NCI-H345 treated with DMSO at 0.1 percent for 48 hours (cell line): ENCODE measurements around the gene PRR5.
A peak's percentile ranks its signal among the peaks of the same experiment; 100 is the strongest.

Source experiments
- DNase-seq: peaks from one replicate; lab custom pipeline; 2025; ENCODE audit not compliant: unreplicated experiment; lab: John Stamatoyannopoulos, UW

PRR5 gene

DNA sequence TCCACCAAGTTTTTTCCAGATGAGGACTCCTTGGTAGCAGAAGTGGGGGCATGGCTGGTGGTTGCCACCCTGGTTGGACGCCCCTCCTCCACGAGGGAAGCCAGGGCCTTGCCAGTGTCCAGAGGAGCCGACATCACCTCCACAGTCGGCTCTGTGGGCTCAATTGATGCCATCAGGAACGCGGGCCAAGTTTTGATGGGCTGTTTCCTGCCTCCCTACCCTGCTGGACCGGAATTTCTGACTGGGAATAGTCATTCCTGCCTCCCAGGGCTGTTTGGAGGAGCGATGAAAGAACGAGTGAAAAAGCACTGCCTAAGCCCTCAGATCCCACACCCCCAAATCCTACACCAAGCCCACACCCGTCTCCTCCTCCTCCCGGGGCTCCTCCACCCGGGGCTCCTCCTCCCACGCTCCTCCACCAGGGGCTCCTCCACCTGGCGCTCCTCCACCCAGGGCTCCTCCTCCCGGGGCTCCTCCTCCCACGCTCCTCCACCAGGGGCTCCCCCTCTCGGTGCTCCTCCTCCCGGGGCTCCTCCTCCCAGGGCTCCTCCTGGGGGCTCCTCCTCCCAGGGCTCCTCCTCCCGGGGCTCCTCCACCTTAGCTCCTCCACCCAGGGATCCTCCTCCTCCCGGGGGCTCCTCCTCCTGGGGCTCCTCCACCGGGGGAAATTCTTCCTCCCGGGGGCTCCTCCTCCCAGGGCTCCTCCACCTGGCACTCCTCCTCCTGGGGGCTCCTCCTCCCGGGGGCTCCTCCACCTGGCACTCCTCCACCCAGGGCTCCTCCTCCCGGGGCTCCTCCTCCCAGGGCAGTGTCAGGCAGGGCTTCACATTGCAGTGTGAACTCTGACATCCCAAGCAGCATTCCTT is 10.0 kb upstream of the PRR5 start:
- no peak for DNase-seq

GRCh38 chr22:44692662-44693007 is 9.4 kb upstream of the PRR5 start:
- no peak for DNase-seq

- DNase-seq = no peak
Observed at GRCh38 chr22:44693145-44693544, 8.9 kb upstream of the PRR5 start.

GRCh38 chr22:44693756-44694155 is 8.2 kb upstream of the PRR5 start:
- DNase-seq = no peak

- DNase-seq = no peak
Observed at GRCh38 chr22:44697423-44698141, 4.4 kb upstream of the PRR5 start.

GRCh38 chr22:44698531-44699421 is 3.2 kb upstream of the PRR5 start:
- no peak for DNase-seq

GRCh38 chr22:44700456-44700855 is 1.5 kb upstream of the PRR5 start:
- DNase-seq = no peak

- no peak for DNase-seq
Observed at GRCh38 chr22:44701187-44701790, 715 bp upstream of the PRR5 start.

GRCh38 chr22:44702479-44703198 is 635 bp downstream of the PRR5 start:
- DNase-seq = no peak

- DNase-seq = no peak
Observed at GRCh38 chr22:44703255-44703870, 1.4 kb downstream of the PRR5 start.

- DNase-seq = no peak
Observed at GRCh38 chr22:44704159-44705021, 2.4 kb downstream of the PRR5 start.

GRCh38 chr22:44705022-44705297 is 3.0 kb downstream of the PRR5 start:
- no peak for DNase-seq

- no peak for DNase-seq
Observed at GRCh38 chr22:44706488-44706887, 4.5 kb downstream of the PRR5 start.

DNA sequence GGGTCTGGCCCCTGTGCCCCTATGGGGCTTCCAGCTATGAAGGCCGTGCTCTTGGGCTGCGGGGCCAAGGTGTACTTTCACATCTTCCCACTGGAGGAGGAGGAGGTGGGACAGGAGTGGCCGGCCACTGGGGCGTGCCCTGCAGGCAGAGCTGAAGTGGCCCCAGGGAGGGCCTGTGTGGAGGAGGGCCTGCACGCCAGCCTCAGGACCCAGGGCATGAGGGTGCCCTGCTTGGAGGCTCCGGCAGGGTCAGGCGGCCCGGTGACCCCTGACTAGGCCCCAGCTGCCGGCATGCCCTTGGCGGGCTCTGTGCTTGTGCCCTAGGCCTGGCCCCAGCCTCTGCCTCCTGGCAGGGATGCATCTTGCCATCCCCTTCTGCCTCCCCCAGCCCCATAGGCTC is 5.2 kb downstream of the PRR5 start:
- no peak for DNase-seq

DNA sequence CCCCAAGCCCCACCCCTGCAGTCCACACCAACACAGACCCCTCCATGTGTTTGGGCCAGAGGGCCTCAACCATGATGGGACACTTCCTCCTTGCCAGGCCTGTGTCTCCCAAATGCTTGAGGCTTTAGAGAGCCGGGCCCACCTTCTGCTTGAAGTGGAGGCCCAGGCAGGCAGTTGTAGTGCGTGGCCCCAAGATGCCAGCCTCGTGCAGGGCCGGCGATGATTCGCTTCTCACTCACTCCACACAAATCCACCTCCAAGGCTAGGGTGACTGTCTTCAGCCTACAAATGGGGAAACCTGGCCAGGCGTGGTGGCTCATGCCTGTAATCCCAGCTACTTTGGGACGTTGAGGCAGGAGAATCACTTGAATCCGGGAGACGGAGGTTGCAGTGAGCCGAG is 5.7 kb downstream of the PRR5 start:
- no peak for DNase-seq

GRCh38 chr22:44709881-44710392 is 7.9 kb downstream of the PRR5 start:
- DNase-seq = no peak

DNA sequence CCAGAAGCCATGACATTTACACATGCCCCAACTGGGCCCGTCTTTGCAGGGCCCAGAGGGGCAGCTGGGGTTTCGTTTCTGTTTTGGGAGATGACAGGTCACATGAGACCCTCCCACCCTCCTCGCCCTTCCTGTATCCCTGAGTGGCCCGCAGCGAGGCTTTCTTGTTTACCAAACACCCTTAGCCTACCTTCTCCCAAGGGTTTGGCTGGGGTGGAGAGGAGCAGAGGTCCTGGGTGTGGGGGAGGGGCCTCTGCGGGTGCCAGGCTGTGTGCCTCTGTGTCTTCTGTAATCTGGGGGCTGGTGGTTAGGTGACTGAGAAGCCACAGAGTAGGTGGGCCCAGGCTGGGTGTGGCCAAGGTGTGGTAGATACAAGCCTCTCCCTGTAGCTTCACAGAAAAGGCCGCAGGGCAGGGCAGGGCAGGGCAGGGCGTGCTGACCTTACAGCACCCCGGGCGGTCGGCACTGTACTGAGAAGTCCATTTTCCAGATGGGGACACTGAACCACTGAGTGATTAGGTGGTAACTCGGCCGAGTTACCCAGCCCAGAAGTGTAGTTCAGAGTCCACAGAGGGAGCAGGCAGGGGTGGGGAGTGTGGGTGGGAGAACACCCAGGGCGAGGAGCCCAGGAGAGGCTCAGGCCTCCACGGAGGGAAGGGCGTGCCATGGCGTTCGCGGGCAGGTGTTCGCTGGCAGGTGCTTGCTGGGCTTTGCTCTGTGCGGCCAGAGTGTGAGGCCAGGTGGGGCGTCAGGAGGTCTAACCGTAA is 8.7 kb downstream of the PRR5 start:
- peak; percentile 22 for DNase-seq

DNA sequence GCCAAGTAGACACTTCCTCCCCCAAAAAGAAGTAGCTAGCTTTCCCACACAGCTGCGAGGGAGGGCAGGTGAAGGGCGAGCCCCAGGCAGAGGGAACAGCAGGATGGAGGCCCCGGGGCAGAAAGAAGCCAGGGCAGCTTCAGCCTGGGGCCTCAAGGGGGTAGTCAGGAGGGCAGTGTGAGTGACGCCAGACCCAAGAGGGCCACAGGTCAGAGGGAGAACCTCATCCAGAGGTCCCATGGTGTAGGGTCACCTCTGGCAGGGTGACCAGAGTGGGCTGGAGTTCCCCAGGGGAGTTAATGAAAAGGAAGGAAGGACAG is 9.2 kb downstream of the PRR5 start:
- no peak for DNase-seq
